CD4-positive, alpha-beta T cell (primary cell): ENCODE results near the gene EPB41L3. TPM values are rescaled to one million over a fixed set of nuclear protein-coding genes. Genes with fewer than 3 reads are reported as not detected.

ENCODE experiments used
- ATAC-seq: fragments of 200-7000 bp; cut with Tn5 transposase; one replicate; pipeline ENCODE4 v1.10.0; 2022; ENCODE audit warnings: mild to moderate bottlenecking; ENCODE audit not compliant: poor library complexity
- CTCF ChIA-PET: fragments of 350-600 bp; sonication (Branson Sonifier 250); formaldehyde crosslinking; loops from one replicate; lab custom pipeline; 2021; ENCODE audit warnings: antibody characterized with exemption, inconsistent platforms; lab: Charles Lee
- POLR2A ChIA-PET: fragments of 350-600 bp; sonication (Branson Sonifier 250); formaldehyde crosslinking; loops from one replicate; lab custom pipeline; 2021; ENCODE audit warnings: antibody characterized with exemption, inconsistent platforms; lab: Charles Lee
- DNase-seq, 14 experiments: peaks; one replicate each; pipeline ENCODE4 v3.0.0-alpha.2; 2013 to 2020; ENCODE audit warnings: mixed read lengths in 2 of 14
- H3K27ac ChIP-seq, 2 donors: one replicate each; pipeline versions ENCODE4 v1.5.1 to v1.7.0; 2013; ENCODE audit warnings: low read length in 2 of 2, low read depth in 1 of 2, mild to moderate bottlenecking in 1 of 2
- H3K27me3 ChIP-seq, 2 experiments: 1 replicate in 1 of 2; 2 replicates in 1 of 2; pipeline versions ENCODE4 v1.6.1 to v1.7.0; 2013; ENCODE audit warnings: low read length in 2 of 2, control low read depth in 1 of 2, mild to moderate bottlenecking in 1 of 2, moderate library complexity in 1 of 2; ENCODE audit not compliant: insufficient read depth in 2 of 2, control insufficient read depth in 1 of 2
- H3K36me3 ChIP-seq: one replicate; pipeline ENCODE4 v1.6.1; 2013; ENCODE audit warnings: low read length, control low read depth; ENCODE audit not compliant: insufficient read depth
- H3K4me1 ChIP-seq: one replicate; pipeline ENCODE4 v1.6.1; 2013; ENCODE audit warnings: low read length, control low read depth; ENCODE audit not compliant: insufficient read depth
- H3K4me3 ChIP-seq: one replicate; pipeline ENCODE4 v1.5.1; 2013; ENCODE audit warnings: mild to moderate bottlenecking, low read length, moderate library complexity
- H3K9me3 ChIP-seq, 2 experiments: 1 replicate in 1 of 2; 2 replicates in 1 of 2; pipeline versions ENCODE4 v1.6.1 to v1.7.0; 2013; ENCODE audit warnings: low read length in 2 of 2, mild to moderate bottlenecking in 2 of 2, control low read depth in 1 of 2, moderate library complexity in 1 of 2; ENCODE audit not compliant: control insufficient read depth in 1 of 2, insufficient read depth in 1 of 2
- H3K27ac Mint-ChIP-seq: one replicate; pipeline ENCODE4 v1.8.0; 2020; ENCODE audit warnings: mixed read lengths
- H3K27me3 Mint-ChIP-seq: one replicate; pipeline ENCODE4 v1.8.0; 2021; ENCODE audit warnings: mixed read lengths
- H3K36me3 Mint-ChIP-seq: one replicate; pipeline ENCODE4 v1.8.0; 2021; ENCODE audit warnings: low read depth, mixed read lengths
- H3K4me1 Mint-ChIP-seq: one replicate; pipeline ENCODE4 v1.8.0; 2021; ENCODE audit warnings: low read depth, mixed read lengths
- H3K4me3 Mint-ChIP-seq: one replicate; pipeline ENCODE4 v1.8.0; 2020; ENCODE audit warnings: mild to moderate bottlenecking, mixed read lengths
- H3K9me3 Mint-ChIP-seq: one replicate; pipeline ENCODE4 v1.8.0; 2020; ENCODE audit warnings: mixed read lengths
- CTCF ChIP-seq: fragments of 200-600 bp; IDR thresholded peaks from one replicate; pipeline ENCODE4 v1.8.0; 2022; ENCODE audit warnings: antibody characterized with exemption, mild to moderate bottlenecking
- intact Hi-C, 2 experiments: fragments of 100-400 bp; cut with DNase I in 1 of 2; cut with micrococcal nuclease in 1 of 2; formaldehyde crosslinking; loops; one replicate each; pipeline versions ENCODE4 v1.15.1 to v1.9.0; 2023 to 2025; cut with DNase I, micrococcal nuclease
- total RNA-seq, 174 experiments: library from RNA in 2 of 174; stranded (reverse) in 2 of 174; gene quantifications; one replicate each; pipeline ENCODE4 v1.2.3 and lab custom pipeline; 2021 to 2026

Gene EPB41L3
- total RNA-seq, 2 experiments from 2014 or later: 10.9 to 11.2 TPM

GRCh38 chr18:5350636-5351035 is 193.2 kb downstream of the EPB41L3 start:
- ATAC-seq: no peak
- no peaks in the 10 kb centered on the region for H3K27me3 ChIP-seq
- H3K36me3 ChIP-seq: no peaks in the 10 kb centered on the region
- no peaks in the 10 kb centered on the region for H3K27me3 Mint-ChIP-seq
- peaks cover 4% of the 10 kb centered on the region for H3K36me3 Mint-ChIP-seq
- H3K9me3 Mint-ChIP-seq: peaks cover 22% of the 10 kb centered on the region
- H3K27ac ChIP-seq: no peak overlapping the region
- intact Hi-C loops: no loop called here
- H3K4me3 Mint-ChIP-seq: no peak overlapping the region
- no peak for DNase-seq
- peaks cover 5 to 27% of the 10 kb centered on the region in 2 experiments for H3K9me3 ChIP-seq
- H3K4me1 ChIP-seq: no peaks in the 10 kb centered on the region
- TF ChIP-seq CTCF: no peak
- H3K4me1 Mint-ChIP-seq: no peaks in the 10 kb centered on the region
- ChIA-PET CTCF (no interaction called here), POLR2A (no interaction called here)
- no peak overlapping the region for H3K27ac Mint-ChIP-seq
- no peak overlapping the region for H3K4me3 ChIP-seq

Other genes with a start within 250 kb of the EPB41L3 start
- 10 to 100 TPM; 26.6 to 27.4 TPM for gene ZBTB14, start 248.3 kb downstream of the EPB41L3 start, total RNA-seq